ENCODE data around the gene LIPM. TPM values are rescaled to one million over a fixed set of nuclear protein-coding genes. Genes with fewer than 3 reads are reported as not detected.

The LIPM gene
- total RNA-seq, 1 donor: not detected

DNA sequence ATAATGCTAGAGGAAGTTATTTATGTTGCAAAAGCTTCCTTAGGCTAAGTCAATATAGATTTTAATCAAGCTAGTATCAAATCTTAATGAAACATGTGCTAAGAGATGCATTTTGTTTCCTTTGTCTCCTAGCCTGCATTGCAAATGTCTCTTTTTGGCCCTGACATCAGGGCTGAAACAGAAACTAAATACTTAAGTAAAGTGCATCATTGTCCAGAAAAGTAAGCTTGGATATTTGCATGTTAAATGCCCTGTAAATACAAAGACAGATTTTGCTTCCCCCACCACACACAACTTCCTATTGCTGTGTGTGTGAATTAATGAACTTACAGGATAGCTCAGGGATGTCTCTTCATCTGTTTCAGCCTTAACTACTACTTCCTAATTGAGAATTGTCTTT, 67.6 kb downstream of the LIPM start:
- Histone ChIP-seq H3K9me3 (ENCODE audit: low read depth, low read length) (no peaks in the 10 kb centered on the region), H3K27me3 (ENCODE audit: insufficient read depth, low read length) (no peaks in the 10 kb centered on the region), H3K4me1 (ENCODE audit: insufficient read depth, low read length) (no peaks in the 10 kb centered on the region), H3K4me3 (ENCODE audit: low read length) (no peak overlapping the region)

Other genes starting within 250 kb of the LIPM start
- 2.4 TPM for gene RNLS, start 219.4 kb upstream of the LIPM start, total RNA-seq
- not detected for gene LIPJ, start 216.0 kb upstream of the LIPM start, total RNA-seq
- gene LIPF, start 138.3 kb upstream of the LIPM start, total RNA-seq: not detected
- not detected for gene LIPK, start 96.5 kb upstream of the LIPM start, total RNA-seq
- gene LIPN, start 42.7 kb upstream of the LIPM start, total RNA-seq: 3.0 TPM
- 0.31 TPM for gene ANKRD22, start 49.1 kb downstream of the LIPM start, total RNA-seq
- gene STAMBPL1, start 77.5 kb downstream of the LIPM start, total RNA-seq: 42.4 TPM
- 1.8 TPM for gene ACTA2, start 150.0 kb downstream of the LIPM start, total RNA-seq
- 53.3 TPM for gene FAS, start 188.1 kb downstream of the LIPM start, total RNA-seq